AG08396 (cell line): Measurements from ENCODE around the gene IKZF1.
"Not testable (repeated sequence)": the region's sequence is repeated elsewhere in the genome, so short reads cannot be mapped to it uniquely, and the experiment has no call there.

Experiments
- DNase-seq: peaks from one replicate; pipeline ENCODE4 v3.0.0; 2012; ENCODE audit warnings: low spot score, mixed read lengths

The IKZF1 gene

DNA sequence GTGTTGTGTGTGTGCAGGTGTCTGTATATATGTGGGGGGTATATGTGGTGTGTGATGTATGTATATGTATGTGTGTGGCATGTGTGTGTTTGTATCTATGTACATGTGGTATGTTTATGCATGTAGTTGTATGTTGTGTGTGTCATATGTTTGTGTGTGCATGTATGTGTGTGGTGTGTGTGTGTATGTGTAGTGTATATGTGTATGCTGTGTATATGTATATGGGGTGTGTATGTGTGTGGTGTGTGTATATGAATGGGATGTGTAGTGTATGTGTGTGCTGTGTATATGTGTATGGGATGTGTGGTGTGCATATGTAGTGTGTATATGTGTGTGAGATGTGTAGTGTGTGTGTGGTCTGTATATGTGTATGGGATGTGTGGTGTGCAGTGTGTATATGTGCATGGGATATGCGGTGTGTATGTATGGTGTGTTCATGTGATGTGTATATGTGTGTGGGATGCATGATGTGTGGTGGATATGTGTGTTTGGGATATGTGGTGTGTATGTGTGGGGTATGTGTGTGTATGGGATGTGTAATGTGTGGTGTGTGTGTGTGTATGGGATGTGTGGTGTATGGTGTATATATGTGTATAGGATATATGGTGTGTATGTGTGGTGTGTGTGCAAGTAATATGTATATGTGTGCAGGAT, 30.0 kb downstream of the IKZF1 start:
- no peak for DNase-seq

GRCh38 chr7:50335230-50335794, 30.8 kb downstream of the IKZF1 start:
- DNase-seq, result no peak

DNA sequence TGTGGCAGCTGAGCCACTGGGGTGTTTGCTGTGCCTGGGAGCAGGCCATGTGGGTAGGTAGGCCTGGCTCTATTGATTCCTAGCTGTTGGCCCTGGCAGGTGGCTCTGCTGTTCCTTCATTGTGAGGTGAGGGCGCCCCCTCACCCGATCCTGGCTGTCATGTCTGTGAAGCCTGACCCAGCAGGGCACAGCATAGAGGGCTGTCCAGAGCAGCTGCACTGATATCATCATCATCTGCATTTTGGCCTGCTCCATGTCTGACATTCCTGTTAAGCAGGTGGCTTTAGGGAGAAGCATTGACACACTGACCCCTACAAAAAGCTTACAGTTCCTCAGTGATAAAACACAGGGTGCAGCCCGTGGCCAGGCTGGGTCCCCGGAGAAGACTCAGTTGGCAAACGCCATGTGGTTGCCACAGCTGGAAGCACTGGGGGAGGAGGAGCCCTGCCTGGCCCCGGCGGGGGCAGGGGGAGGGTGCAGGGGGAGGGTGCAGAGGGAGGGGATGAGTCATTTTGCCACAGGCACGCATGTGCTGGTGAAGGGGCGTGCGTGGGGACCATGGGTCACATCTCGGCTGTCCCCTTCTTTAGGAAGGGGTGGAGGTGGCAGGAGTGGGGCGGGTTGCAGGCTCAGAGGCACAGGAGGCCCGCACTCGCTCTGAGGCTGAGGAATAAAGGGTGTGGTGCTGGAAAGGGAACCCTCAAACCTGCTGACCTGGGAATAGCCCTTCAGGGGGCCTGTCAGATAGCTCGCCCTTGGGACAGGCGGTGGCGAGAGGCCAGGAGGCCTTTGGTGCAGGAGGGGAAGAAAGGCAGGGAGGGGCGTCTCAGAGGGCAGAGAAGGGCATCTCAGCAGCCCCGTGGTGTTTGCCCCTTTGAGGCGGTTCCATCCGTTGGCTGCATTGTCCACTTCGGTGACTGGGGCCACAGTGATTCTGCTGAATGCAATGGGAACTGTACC, 31.6 kb downstream of the IKZF1 start:
- DNase-seq, result no peak

DNA sequence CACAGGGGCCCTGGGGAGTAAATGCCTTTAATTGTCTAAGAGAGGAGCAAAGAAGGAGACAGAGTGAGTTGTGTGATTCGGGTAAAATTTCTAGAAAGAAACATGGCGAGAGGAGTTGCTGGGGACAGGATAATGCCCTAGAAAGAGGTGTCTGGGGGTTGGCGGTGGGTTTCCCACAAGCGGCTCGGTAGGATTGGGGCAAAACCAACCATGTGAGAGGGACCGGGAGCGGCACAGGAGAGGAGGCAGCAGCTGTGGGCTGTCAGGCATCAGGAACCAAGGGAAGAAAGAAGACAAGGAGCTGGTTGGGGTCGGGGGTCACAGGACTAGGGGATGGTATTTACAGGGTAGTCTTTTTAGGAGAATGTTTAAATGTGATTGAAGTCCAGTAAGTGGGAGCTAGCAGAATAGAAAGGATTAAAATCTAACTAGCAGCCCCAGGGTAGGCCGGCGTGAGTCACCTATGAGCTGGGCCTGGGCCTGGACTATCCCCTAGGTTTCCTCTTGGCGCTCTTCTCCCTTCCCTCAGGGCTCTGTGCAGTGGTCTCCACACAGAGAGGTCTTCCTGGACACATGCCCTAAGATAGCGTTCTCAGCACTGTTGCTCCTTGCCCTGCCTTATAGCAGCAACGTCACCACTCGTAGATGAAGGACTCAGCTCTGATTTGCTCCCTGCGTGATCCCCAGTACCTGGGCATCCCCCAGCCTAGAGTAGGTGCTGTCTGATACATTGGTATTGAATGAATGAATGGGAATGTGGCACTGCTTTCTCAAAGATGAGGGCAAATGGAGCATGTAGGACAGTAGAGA, 32.6 kb downstream of the IKZF1 start:
- DNase-seq, result no peak

DNA sequence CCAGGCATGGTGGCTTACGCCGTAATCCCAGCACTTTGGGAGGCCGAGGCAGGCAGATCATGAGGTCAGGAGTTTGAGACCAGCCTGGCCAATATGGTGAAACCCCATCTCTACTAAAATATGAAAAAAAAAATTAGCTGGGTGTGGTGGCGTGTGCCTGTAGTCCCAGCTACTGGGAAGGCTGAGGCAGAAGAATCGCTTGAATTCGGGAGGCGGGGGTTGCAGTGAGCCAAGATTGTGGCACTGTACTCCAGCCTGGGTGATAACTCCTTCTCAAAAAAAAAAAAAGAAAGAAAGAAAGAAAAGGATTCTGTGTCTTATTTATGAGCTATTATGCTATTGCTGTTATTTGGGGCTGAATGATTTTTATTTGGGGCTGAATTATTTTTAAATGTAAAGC, 35.0 kb downstream of the IKZF1 start:
- not testable (repeated sequence) for DNase-seq

GRCh38 chr7:50339990-50340500, 35.5 kb downstream of the IKZF1 start:
- no peak for DNase-seq

- no peak for DNase-seq
Measured at GRCh38 chr7:50341724-50342123, 37.2 kb downstream of the IKZF1 start.

DNA sequence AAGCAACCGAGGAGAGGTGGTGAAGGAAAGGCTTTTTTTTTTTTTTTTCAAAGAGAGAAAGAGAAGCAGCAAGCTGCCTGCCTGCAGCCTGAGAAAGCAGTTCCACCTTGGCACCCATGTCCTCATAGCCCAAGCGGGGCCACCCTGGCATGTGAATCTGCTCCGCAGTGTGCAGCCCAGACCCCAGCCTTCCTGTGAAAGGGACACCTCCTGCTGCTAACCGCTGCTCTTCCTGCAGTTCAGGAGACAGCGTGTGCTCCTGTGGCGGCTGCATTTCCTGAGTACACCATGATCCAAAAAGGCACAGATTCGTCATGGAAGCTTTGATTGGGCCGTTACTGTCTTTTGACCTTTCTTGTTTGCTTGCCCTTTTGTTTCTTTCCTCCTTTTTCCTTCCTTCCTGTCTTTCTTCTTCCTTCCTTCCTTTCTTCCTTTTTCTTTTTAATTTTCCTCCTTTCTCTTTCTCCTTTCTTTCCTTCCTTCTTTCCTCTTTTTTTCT, 38.1 kb downstream of the IKZF1 start:
- DNase-seq, result no peak

DNA sequence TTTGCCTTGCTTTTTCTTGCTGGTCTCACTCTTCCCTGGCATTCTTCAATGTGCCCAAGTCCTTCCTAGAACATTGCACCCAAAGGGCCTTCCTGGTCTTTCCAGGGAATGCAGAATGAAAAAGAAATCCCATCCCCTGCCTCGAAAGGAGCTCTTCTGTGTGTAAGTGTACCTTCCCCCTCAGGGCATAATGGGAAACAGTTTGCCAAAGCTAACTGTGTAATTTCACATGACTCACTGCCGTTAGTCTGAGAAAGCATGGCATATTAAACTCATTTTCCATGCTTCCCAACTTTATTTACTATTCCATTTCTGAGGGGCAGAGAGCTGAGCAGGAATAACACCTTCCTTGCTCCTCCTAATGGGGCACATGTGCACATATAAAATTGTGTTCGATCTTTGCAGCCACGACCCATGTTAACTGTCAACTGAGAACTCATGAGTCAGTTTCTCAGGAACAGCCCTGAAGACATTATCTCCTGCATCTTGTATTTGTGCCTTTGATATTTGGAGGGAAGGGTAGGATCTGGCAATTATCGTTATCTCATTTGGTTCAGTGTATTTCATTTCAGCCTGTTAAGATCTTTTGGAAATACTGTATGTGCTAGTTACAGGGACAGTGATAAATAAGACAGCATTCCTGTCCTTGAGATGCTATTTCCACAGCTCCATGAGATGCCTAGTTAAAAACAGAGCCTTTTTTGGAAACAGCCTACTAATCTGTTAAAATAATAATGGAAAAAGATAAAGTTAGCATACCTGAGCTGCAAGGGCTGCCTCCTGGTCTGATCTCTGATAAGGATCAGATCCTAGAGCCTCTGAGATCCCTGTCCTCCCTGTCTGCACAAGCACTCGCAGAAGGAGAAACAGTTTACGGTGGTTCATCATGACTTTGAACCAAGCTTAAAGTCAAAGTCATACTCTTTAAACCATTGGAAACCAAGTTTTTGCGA, 42.3 kb downstream of the IKZF1 start:
- no peak for DNase-seq

DNA sequence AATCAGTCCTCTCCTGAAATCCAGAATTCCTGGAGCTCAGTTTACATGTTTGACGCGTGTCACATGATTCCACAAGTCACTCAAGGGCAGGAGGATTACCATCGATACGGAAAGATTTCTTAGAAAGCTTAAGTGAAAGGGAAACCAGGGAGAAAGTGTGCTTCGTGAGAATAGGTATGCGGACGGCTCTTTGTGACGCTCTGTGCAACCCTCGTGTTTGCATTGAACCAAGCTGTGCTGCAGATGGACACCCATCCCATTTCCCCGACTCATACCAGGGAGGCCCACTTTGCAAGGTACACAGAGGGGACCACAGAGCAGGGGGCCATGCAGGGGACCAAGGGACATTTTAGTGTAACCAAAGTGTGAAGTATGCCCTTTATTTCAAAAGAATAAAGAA, 43.2 kb downstream of the IKZF1 start:
- no peak for DNase-seq

DNA sequence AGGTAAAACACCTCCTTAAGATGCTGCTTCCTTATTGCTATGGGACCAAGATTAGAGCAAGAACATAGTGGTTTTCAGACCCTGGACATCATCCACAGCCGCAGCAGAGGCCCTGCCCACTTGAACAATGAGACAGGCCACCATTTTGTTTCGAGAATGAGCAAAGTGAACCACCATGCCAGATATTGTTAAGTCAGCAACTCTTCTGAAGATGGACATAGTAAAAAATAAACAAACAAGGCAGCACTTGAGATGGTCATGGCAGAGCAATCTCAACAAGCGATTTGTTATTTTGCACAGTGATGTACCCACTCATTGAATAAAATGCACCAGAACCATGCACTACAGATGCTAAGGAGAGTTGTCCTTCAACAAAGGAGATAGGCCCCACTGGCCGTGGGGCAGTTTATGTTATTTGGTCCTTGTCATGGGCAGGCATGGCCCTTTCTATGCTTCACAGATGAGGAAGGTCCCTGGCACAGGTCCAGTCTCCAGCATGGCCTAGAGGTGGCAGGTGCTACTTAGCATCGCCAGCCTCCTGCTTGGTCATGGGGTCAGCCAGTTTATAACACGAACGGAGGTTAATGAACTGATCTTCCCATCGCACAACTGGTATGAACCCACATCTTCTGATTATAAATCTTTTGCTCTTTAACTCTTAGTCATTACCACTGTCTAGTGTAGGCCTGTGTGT, 44.1 kb downstream of the IKZF1 start:
- no peak for DNase-seq

DNA sequence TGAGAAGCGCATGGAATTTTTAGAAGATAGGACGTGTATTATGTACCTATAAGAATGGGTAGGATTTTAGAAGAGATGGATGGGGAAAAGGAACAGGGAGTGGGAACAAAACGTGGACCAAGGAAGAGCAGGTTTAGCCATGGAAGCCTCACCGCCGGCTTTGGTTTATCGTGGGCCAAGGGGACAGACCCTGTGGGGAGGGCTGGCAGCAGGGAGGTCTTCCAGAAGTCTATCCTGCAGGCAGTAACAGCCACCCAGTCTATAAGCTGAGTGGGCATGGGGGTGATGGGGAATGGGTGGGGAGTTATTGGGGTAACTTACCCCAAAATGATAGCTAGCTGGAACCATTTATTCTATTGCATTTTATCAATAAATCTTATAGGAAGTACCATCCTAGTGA, 44.9 kb downstream of the IKZF1 start:
- DNase-seq, result no peak

GRCh38 chr7:50349963-50350944, 45.7 kb downstream of the IKZF1 start:
- no peak for DNase-seq

GRCh38 chr7:50351267-50351666, 46.8 kb downstream of the IKZF1 start:
- DNase-seq, result no peak

DNA sequence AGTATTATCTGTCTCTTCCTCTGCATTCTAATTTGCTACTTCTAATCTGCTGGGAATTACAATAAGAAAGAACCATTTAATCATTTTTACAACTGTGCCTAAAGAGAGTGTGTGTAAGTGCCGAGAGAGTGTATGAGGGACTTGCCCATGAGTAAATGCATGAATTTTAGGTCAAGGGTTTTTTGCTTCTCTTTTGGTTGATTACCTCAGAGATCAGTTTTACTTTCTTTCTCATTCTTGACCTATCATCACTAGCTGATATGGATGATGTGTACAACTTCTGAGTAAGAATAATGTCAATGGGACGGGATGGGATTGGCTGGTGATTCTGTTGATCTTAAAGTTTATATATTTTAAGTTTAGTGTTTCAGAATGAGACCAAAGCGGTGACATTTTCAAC, 47.8 kb downstream of the IKZF1 start:
- no peak for DNase-seq

- DNase-seq, result no peak
Measured at GRCh38 chr7:50352751-50353150, 48.2 kb downstream of the IKZF1 start.

DNA sequence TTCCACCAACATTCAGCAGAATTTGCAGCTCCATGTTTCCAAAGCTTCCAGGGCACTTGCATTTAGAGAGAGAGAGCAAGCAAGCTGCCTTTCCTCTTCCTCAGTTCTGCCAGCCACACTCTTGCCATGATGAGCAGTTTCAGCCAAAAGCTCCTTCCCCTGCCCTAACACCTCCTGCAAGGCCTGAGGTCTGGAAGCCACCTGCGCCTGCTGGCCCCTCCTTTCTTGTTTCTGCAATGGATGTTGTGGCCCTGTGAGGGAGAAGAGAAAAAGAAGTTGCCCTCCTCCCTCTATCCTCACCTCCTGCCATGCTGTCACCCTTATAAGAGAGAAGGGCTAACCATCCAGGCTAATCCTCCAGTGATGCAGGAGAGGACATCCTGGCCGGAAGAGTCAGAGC, 48.7 kb downstream of the IKZF1 start:
- no peak for DNase-seq

GRCh38 chr7:50353894-50354595, 49.5 kb downstream of the IKZF1 start:
- DNase-seq, result no peak
